LoVo (cell line): ENCODE measurements around the gene BCL11B.
A peak's percentile ranks its signal among the peaks of the same experiment; 100 is the strongest.
"Not testable (repeated sequence)": the region's sequence is repeated elsewhere in the genome, so short reads cannot be mapped to it uniquely, and the experiment has no call there.

ENCODE experiments used
- DNase-seq: peaks from one replicate; pipeline ENCODE4 v3.0.0-alpha.2; 2016; ENCODE audit warnings: low spot score

Gene BCL11B

DNA sequence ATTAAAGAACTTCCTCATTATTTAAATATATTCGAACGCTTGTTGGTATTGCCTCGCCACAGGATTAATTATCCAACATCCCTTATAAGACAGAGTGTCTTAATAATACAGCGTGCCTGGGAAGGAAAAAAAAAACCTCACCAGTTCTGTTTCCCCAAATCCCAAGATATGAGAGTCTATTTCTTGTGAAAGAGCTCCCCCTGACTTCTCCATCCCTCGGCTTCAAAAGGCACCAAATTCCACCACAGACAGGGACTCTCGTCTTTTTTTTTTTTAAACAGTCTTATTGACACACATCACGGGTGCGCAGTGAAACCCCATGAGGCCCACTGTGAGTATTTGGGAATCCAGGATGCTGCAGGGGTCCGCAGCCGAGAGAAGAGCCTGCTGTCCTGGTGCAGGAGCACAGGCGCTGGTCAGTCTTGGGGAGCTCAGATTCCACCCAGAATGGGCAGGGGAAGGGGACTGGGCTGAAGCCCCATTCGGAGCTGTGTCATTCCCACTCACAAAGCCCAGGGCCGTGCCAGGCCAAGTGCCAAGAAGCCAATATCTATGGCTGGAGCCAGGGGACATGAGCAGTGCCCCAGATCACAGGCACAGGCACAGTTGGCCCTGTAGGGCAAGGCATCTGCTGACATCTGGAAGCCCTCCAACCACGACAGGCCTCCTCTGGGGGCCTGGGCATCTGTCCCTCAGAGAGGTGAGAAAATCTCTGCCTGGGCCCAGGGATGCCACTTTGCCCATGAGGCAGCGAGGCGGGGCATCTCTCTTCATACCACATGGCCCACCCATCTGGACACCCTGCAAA lies 71.9 kb downstream of the BCL11B start:
- no peak for DNase-seq

DNA sequence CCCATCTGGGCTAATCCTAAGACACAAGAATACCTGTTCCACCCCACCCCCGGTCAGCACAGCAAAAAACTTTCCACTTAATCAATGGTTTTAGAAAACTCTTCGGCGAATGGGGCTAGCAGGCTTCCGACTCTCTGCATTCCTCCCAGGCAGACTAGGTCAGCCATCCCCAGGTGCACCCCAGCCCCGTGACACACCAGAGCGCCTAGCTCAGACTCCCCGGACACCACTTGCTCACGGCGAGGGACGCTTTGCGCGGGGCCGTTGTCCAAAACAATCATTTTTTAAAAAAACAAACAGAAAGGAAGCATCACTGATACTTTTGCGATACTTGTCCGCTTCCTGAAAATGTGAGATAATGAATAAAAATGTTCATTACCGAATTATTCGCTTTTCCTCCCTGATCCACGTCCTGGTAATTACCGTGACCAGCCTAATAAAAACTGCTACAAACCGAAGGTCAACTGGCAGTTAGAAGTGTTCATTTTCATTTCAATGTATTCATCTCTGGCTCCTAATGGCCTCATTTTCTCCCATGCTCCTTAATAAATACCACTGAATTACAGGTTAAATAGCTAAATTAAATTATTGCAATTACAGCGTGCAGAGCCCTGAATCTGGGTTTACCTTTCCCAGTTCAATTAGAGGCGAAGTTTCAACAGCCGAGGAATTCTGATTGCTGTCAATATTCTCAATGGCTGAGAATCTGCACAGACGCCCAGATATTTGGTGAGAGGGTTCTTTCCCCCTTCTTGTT lies 73.1 kb downstream of the BCL11B start:
- no peak for DNase-seq

- DNase-seq = no peak
These were observed 75.7 kb downstream of the BCL11B start for GRCh38 chr14:99196310-99196650.

DNA sequence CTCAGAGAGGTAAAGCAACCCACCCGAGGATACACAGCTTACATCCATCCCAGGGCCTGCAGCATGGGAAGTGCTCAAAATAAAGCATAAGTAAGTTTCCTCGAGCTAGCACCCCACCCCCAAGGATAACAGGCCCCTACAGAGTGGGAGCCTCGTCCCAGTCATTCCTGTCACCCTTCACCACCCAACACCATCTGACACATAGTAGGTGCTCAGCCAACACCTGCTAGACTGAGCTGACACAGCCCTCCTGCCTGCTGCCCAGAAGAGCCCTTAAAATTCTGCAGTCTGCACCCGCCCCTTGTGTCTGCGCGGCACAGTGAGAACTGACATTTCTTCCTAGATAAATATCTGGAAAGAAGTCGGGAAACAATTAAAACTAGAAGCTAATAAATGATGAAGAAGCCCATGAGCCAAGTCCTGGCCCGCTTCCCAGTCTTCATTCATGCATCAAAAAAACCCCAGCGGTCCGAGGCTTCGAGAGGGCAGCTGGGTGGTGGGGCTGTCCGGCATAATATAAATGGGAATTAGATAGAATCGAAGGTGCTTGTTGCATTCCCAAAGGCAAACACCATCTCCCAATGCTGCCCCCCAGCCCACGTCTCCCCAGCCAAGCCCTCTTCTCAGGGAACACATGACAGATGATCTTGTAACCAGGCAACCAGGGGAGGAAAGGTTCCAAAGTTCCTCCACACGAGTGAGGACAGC lies 76.2 kb downstream of the BCL11B start:
- DNase-seq = no peak

DNA sequence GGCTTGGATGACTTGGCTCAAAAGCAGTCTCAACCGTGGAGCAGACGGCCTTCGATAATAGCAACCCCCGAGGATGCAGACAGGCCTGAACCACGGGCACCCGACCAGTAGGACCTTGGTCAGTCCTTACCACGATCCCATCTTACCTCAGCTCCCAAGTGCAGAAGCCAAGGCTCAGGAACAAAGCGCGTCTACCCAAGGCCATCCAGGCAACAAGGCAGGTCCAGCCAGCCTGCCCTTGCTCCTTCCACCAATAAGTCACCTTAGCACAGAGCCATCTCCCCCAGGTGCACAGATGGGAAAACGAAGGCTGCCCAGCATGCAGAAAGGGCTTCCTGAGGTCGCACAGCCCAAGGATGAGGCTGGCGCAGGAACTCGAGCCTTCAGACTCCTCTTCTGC lies 77.3 kb downstream of the BCL11B start:
- DNase-seq = no peak

DNA sequence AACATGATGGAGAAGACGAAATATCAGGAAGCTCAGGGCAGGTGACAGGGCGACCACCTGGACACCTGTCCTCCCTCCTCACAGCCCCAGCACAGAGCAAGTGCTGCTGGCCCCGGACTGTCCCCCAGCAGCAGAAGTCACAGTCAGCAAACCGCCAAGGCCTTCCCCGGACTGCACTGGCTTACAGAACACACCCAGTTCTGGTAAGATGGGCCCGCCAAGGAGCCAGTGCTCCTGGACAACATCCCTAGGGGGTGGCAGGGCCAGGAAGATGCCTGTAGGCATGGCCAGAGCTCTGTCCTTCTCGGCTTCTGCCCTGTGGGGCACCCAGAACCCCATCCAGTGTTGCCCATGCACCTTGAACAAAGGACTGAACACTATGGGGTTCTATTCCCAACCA lies 77.9 kb downstream of the BCL11B start:
- no peak for DNase-seq

- DNase-seq = no peak
These were observed 79.2 kb downstream of the BCL11B start for GRCh38 chr14:99192830-99193229.

DNA sequence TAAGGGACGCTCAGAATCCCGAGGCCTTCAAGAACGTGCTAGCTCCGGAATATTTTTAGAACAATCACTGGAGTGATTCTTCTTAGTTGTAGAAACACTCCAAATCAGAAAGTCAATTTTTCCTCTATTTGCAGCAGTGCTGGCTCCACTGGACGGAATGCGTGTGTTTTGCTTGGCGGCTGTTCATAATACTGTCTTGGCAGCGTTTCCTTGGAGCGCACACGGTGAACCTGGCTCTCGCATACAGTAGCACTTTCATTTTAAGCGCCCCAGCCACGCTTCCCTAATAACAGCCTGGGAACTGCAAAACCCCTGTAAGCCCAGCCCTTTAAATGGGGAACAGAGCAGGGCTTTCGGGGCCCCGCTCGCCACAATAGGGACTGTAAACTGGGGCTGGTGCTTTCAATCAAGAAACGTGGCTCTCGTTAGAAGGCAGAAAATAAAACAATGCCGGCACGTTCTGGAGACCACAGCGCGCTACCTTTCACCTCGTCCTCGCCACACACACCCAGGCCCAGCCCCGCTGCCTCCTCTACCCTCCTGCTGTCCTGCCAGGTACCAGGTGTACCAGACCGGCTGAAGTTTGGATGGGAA lies 79.9 kb downstream of the BCL11B start:
- DNase-seq = peak; percentile 55

DNA sequence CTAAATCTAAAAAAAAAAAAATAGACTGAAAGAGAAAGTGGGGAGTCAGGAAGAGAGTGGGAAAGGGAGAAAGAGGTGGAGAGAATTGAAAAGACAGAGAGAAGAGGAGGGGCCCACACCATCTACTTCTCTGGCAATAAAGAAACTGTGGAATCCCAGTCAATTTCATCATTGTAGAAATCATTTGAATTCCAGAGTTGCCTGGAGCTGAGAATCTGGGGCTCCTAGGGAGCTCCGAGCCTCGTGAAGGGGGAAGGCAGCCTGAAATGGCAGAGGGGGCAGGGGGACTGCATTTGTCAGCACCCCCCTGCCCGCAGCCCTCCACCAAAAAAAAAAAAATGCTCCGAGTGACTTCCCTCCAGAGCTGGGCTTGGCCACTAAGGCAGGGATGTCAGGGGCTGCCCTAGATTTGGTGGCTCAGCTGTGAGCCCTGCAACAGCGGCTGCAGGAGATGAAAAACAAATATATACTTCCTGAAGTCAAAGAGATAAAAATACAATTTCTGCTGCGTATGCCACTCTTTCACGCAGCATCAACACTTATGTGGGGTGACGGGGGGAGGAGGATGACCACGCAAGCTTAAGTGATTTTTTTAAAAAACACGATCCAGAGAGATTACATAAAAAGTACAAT lies 80.5 kb downstream of the BCL11B start:
- DNase-seq = no peak

- DNase-seq = no peak
These were observed 81.2 kb downstream of the BCL11B start for GRCh38 chr14:99190696-99191394.

DNA sequence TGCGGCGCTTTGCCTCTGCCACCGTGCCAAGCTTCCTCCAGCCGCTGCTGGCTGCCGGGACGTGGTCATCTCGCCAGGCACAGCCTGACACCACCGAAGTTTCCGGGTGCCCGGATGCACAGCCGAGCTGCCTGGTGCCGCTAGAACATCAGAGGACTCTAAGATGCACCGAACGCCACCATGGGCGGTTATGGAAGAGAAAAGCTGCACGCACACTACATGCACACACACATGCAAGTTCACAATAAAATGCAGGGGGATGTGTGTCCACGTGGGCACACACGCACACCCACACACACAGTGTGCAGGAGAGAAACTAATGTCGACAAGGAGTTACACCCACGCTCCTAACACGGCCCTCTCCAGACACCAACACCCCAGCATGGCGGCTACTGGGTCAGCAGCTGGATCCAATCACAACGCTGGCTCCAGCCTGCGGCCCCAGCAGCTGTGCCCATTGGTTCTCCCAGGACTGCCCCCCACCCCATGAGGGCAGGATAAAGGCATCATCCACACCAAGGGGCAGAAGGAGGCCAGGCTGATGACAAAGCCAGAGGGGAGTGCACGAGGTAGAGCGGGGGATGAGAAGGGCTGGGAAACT lies 82.7 kb downstream of the BCL11B start:
- DNase-seq = no peak

DNA sequence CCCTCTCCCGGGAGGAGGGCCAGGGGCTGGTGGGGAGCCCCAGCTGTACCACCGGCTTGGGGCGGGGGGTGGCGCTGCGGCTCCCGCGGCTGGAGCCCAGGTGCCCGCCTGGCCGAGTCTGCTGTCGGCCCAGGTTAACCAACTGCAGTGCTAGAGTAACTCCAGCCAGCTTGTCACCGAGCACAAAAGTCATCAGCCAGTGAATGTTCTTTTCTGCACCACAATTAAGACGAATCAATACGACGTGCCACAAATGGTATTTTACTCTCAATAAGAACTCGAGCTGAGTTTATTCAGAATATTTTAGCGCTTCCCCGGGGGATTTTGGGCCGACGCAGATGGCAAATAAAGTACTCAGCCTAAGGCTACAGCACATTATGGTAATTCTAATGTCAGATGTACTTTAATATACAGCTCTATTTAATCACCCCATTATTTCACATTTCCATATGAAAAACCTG lies 83.2 kb downstream of the BCL11B start:
- DNase-seq = no peak

GRCh38 chr14:99187858-99188257 lies 84.1 kb downstream of the BCL11B start:
- DNase-seq = no peak

DNA sequence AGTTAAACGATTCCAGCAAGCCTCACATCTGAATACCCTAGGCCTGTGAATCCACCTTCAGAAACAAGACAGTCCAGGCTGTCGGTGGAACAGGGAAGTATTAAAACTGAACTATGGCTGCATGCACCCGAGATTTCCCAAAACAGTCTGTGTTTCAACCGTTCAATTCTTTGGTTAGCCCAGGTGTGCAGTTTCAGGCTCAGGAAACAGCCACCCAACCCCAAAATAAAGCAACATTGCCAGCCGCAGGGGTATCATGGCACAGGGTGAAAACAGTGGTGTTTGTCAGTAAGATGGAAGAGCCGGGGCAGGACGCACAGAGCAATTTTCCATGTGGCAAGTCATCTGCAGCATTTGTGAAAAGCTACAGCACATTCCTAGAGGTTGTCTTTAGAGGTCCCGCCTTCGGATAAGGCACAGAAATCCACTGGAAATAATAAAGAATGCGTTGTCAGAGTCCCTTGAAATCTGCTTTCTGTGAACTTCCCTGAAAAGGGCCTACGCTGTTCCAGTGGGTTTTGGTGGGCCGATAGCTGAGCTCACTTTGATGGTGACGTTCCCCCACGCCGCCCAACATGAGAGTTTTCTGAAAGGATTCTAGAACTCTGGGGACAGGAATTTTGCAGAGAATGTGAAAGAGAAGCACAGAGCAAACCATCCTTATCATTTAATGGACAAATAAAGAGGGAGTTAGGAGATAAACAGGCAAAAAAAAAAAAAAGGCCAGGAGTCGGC lies 84.9 kb downstream of the BCL11B start:
- DNase-seq = no peak

DNA sequence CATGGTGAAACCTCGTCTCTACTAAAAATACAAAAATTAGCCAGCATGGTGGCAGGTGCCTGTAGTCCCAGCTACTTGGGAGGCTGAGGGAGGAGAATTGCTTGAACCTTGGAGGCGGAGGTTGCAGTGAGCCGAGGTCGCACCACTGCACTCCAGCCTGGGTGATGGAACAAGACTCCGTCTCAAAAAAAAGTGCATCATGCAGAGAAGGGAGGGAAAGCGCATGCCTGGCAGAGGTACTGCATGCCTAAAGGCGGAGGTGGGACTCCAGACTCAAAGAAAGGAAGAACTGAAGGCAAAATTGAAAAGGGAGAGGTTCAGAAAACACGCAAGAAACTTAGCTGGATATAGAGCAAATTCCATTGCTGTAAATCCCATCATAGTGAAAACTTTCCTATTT lies 85.7 kb downstream of the BCL11B start:
- DNase-seq = not testable (repeated sequence)

DNA sequence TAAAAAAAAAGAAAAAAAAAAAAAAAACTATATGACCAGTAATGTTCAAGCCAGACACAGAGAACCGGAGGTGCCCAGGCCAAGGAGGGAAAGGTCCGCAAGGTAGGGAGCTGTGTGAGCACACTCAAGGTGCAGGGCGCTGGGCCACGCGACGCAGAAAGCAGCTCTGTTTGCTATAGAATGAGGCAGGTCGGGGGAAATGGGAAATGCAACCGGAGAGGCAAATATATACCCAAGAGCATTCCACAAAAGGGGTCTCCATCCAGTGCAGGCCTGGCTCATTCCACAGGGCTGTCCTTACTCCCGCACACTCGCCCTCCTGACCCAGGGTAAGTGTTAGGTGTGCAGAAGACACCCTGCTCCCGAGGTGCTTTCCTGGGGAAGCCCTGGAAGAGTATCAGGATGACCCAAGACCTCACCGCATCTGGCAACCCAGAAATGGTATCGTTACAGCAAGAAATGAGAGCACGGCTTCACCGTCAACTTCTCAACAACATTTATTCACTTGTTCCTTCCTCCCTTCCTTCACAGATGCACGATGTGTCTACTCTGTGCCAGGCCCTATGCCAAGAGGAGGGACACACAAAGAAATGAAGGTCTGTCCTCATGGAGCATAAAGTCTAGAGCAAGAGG lies 86.4 kb downstream of the BCL11B start:
- DNase-seq = no peak

- no peak for DNase-seq
These were observed 88.3 kb downstream of the BCL11B start for GRCh38 chr14:99183716-99184115.

DNA sequence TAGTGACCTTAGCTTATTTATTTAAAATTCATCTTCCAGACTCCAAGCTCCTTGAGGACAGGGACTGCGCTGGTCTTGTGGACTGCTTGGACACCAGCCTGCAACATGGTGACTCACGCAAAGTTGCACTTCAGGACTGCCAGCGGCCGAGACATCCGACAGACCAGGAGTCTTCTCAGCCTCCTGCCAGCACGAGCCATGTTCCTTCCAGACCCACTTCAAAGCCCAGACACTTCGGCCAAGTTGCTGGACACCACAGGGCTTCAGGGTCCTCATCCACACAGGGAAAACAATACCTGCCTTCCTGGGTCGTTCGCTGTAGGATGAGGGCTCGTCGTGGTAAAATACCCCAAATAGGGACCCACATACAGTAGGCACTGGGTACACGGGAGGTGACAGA lies 88.7 kb downstream of the BCL11B start:
- no peak for DNase-seq

DNA sequence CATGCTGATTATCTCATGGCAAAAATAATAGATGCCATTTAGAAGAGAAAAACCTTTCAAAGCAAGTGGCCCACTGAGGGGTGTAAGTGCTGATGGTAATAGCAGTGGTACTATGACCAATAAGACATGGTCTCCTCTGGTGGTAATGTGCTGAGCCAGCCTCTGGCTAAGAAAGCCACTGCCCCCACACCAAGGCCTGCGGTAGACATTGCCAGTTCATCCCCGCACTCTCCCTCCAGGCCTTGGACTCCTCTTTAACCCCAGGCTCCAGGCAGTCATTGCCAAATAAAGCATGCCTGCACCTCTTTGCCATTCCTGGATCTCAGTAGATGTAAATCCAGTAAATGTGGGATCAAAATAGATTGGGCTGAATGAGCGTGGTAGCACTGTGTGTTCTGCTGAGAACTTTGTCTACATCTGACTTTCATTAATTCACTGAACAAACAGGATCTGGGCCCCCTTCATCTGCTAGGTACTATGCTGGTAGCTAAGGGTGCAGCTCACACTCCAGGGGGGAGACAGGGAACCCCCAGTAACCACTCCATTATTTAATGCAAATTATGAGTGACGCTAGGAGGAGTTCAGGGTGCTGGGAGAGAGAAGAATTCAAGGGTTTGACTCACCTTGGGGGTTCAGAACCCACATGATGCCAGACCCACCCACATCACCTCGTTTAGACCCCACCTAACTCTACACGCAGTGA lies 89.3 kb downstream of the BCL11B start:
- no peak for DNase-seq
